Mesendoderm (in vitro differentiated cells): ENCODE results near the gene ZNF225.
A peak's percentile ranks its signal among the peaks of the same experiment; 100 is the strongest.

Experiments
- DNase-seq: peaks from one replicate; pipeline ENCODE4 v3.0.0; 2013
- H2AK5ac ChIP-seq: 2 replicates; pipeline ENCODE4 v1.6.1; 2013; ENCODE audit warnings: low read length, inconsistent platforms
- H2BK120ac ChIP-seq: 2 replicates; pipeline ENCODE4 v1.6.1; 2013; ENCODE audit warnings: low read depth, mild to moderate bottlenecking, low read length, moderate library complexity, mixed read lengths
- H2BK15ac ChIP-seq: replicated peaks from 2 replicates; pipeline ENCODE4 v1.6.1; 2013; ENCODE audit warnings: low read depth, mild to moderate bottlenecking, moderate library complexity
- H2BK5ac ChIP-seq: 2 replicates; pipeline ENCODE4 v1.6.1; 2013; ENCODE audit warnings: low read length, inconsistent platforms
- H3K18ac ChIP-seq: 2 replicates; pipeline ENCODE4 v1.6.1; 2013; ENCODE audit warnings: mild to moderate bottlenecking, low read length, mixed read lengths
- H3K23ac ChIP-seq: one replicate; pipeline ENCODE4 v1.6.1; 2013; ENCODE audit warnings: low read length
- H3K27ac ChIP-seq: 2 replicates; pipeline ENCODE4 v1.5.1; 2013; ENCODE audit warnings: low read depth, mild to moderate bottlenecking, inconsistent platforms, low read length, moderate library complexity
- H3K27me3 ChIP-seq: 2 replicates; pipeline ENCODE4 v1.6.1; 2013; ENCODE audit warnings: low read length, control low read depth, mild to moderate bottlenecking, inconsistent platforms; ENCODE audit not compliant: insufficient read depth, poor library complexity
- H3K36me3 ChIP-seq: 2 replicates; pipeline ENCODE4 v1.6.1; 2013; ENCODE audit warnings: low read length, inconsistent platforms; ENCODE audit not compliant: control insufficient read depth, insufficient read depth
- H3K4ac ChIP-seq: one replicate; pipeline ENCODE4 v1.6.1; 2013; ENCODE audit warnings: low read depth, mild to moderate bottlenecking, low read length, moderate library complexity
- H3K4me1 ChIP-seq: 2 replicates; pipeline ENCODE4 v1.6.1; 2013; ENCODE audit warnings: low read depth, low read length, inconsistent platforms; ENCODE audit not compliant: control insufficient read depth
- H3K4me2 ChIP-seq: 2 replicates; pipeline ENCODE4 v1.6.1; 2013; ENCODE audit warnings: low read length
- H3K4me3 ChIP-seq: 2 replicates; pipeline ENCODE4 v1.5.1; 2013; ENCODE audit warnings: mild to moderate bottlenecking, low read length
- H3K56ac ChIP-seq: one replicate; pipeline ENCODE4 v1.6.1; 2013; ENCODE audit warnings: low read length
- H3K79me1 ChIP-seq: 2 replicates; pipeline ENCODE4 v1.6.1; 2013; ENCODE audit warnings: low read length, inconsistent platforms
- H3K79me2 ChIP-seq: 2 replicates; pipeline ENCODE4 v1.6.1; 2013; ENCODE audit warnings: mild to moderate bottlenecking, low read length; ENCODE audit not compliant: control insufficient read depth, insufficient read depth
- H3K9ac ChIP-seq: 2 replicates; pipeline ENCODE4 v1.6.1; 2013; ENCODE audit warnings: low read length, inconsistent platforms
- H4K5ac ChIP-seq: one replicate; pipeline ENCODE4 v1.6.1; 2013; ENCODE audit warnings: low read length
- H4K8ac ChIP-seq: one replicate; pipeline ENCODE4 v1.6.1; 2013; ENCODE audit warnings: low read depth, mild to moderate bottlenecking, control low read depth, low read length, moderate library complexity
- WGBS: extraction: QIAGEN DNeasy Blood & Tissue Kit; methylation state at CpG from one replicate; pipeline ENCODE4 v1.1.7; 2013; ENCODE audit warnings: low lambda C conversion rate, missing lambda C conversion rate; ENCODE audit not compliant: insufficient coverage; ENCODE audit errors: extremely low coverage; 5-methylcytosine and 5-hydroxymethylcytosine counted together

The ZNF225 gene

DNA sequence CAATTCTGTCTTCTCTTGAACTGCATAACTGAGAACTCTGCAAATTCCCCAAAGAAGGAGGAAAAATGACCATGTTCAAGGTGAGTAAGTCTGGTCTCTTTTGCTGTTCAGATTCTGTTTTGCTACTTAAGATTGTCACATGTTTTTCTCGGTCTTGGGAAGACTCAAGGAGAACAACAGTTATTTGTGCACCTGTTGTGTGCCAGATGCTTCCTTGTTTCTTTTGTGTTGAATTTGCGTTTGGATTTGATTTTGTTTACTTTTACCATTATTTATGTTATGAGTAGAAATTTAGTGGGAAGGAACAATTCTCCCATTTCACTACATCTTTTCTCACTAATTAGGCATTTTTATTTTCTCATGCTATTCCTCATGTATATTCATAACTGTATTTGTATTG is 36.9 kb upstream of the ZNF225 start:
- Histone ChIP-seq H3K23ac (no peak overlapping the region), H3K27ac (no peak overlapping the region), H3K36me3 (no peaks in the 10 kb centered on the region), H3K4me3 (no peak overlapping the region), H4K8ac (no peak overlapping the region), H3K27me3 (no peaks in the 10 kb centered on the region), H3K18ac (no peak overlapping the region), H3K79me2 (no peaks in the 10 kb centered on the region), H3K4me2 (no peak overlapping the region), H4K5ac (no peak overlapping the region), H2BK120ac (no peak overlapping the region), H2BK5ac (no peak overlapping the region), H2AK5ac (no peak overlapping the region), H3K4ac (no peak overlapping the region), H3K4me1 (no peaks in the 10 kb centered on the region), H3K56ac (no peak overlapping the region), H3K79me1 (no peaks in the 10 kb centered on the region), H3K9ac (no peak overlapping the region), H2BK15ac (no peak overlapping the region)
- no peak for DNase-seq
- WGBS = no CpG with 5 or more reads among the region's 2 CpGs

DNA sequence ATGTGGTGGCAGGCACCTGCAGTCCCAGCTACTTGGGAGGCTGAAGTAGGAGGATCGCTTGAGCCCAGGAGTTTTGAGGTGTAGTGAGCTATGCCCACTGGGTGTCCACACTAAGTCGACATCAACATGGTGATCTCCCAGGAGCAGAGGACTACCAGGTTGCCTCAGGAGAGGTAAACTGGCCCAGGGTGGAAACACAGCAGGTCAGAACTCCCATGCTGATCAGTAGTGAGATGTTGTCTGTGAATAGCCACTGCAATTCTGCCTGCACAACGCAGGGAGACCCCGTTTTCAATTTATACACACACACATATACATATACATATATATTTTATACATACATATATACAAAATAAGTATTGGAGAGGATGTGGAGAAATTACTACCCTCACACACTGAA is 21.1 kb upstream of the ZNF225 start:
- H3K36me3 ChIP-seq = no peaks in the 10 kb centered on the region
- no peak overlapping the region for H3K4me2 ChIP-seq
- H3K18ac ChIP-seq = no peak overlapping the region
- no peaks in the 10 kb centered on the region for H3K27me3 ChIP-seq
- no CpG with 5 or more reads among the region's 4 CpGs for WGBS
- H2BK120ac ChIP-seq = no peak overlapping the region
- H3K23ac ChIP-seq = no peak overlapping the region
- H3K27ac ChIP-seq = no peak overlapping the region
- no peak overlapping the region for H4K8ac ChIP-seq
- H3K79me1 ChIP-seq = peaks cover 1% of the 10 kb centered on the region
- H2BK5ac ChIP-seq = no peak overlapping the region
- H2AK5ac ChIP-seq = no peak overlapping the region
- H3K56ac ChIP-seq = no peak overlapping the region
- no peak for DNase-seq
- H4K5ac ChIP-seq = no peak overlapping the region
- H3K4ac ChIP-seq = no peak overlapping the region
- no peak overlapping the region for H3K9ac ChIP-seq
- H2BK15ac ChIP-seq = no peak overlapping the region
- H3K4me1 ChIP-seq = no peaks in the 10 kb centered on the region
- H3K79me2 ChIP-seq = peaks cover 1% of the 10 kb centered on the region
- H3K4me3 ChIP-seq = no peak overlapping the region

DNA sequence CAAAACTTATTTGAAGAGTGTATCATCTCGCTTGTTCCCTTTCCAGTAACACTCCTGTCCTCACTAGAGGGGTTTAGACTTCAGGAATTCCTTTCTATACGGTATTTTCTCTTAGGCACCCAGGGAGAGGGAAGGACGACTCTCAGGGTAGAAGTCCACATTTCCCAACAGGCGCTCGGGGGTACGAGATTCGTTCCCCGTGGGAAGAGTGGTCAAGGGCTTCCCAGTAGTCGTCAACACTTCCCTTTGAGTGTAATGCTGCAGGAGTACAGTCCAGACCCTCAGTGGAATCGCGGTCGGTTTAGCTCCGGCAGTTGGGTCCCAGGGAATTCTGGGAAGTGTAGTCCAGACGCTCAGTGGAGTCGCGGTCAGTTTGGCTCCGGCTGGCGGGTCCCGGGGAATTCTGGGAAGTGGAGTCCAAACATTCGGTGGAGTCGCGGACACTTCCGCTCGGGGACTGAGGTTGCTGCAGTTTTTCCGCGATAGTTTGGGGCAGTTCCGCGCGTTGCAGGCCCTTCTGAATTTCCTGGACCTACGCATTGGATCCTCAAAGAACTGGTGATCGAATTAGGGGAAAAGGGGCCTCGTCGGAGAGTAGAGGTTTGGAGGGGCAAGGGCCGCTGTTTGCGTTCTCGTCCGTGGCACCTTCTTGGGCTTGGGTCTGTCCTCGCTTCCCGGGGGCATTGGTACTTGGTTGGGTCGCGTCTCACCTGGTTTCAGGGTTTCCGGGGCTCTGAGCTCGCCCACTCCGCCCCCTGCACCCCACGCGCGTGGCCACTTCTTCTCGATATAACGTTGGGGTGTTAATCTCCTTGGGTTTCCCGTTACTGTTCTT is 19.1 kb upstream of the ZNF225 start, which contains the start of gene ZNF224:
Gene ZNF224, plus strand, starts transcription at position 431 of the 835 bp plus-strand sequence. CDS start 3,513 bp downstream, outside the sequence.
- no peak within 1 kb of the TSS for H3K4ac ChIP-seq
- H4K8ac ChIP-seq = no peak within 1 kb of the TSS
- no peaks in the 10 kb centered on the region for H3K4me1 ChIP-seq
- H3K36me3 ChIP-seq = no peaks in the 10 kb centered on the region
- no peak within 1 kb of the TSS for H3K18ac ChIP-seq
- no CpG with 5 or more reads among the region's 50 CpGs for WGBS
- peaks cover 1% of the 10 kb centered on the region for H3K79me2 ChIP-seq
- H4K5ac ChIP-seq = no peak within 1 kb of the TSS
- H2BK5ac ChIP-seq = no peak within 1 kb of the TSS
- no peak within 1 kb of the TSS for H3K23ac ChIP-seq
- H2AK5ac ChIP-seq = no peak within 1 kb of the TSS
- peak within 1 kb of the TSS; percentile 88 for H3K4me2 ChIP-seq
- peak; percentile 96 for DNase-seq
- peak within 1 kb of the TSS; percentile 93 for H3K9ac ChIP-seq
- H3K27ac ChIP-seq = no peak within 1 kb of the TSS
- H3K56ac ChIP-seq = peak within 1 kb of the TSS; percentile 91
- no peak within 1 kb of the TSS for H2BK120ac ChIP-seq
- no peaks in the 10 kb centered on the region for H3K27me3 ChIP-seq
- no peak within 1 kb of the TSS for H2BK15ac ChIP-seq
- H3K79me1 ChIP-seq = peaks cover 1% of the 10 kb centered on the region
- H3K4me3 ChIP-seq = peak within 1 kb of the TSS; percentile 97

DNA sequence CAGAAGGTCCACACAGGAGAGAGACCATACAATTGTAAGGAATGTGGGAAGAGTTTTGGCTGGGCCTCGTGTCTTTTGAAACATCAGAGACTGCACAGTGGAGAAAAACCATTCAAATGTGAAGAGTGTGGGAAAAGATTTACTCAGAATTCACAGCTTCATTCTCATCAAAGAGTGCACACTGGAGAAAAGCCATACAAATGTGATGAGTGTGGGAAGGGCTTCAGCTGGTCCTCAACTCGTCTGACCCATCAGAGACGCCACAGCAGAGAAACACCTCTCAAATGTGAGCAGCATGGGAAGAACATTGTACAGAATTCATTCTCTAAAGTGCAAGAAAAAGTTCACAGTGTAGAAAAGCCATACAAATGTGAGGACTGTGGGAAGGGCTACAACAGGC is 5.4 kb upstream of the ZNF225 start:
- H3K4me2 ChIP-seq = no peak overlapping the region
- no peak overlapping the region for H2BK5ac ChIP-seq
- no peaks in the 10 kb centered on the region for H3K27me3 ChIP-seq
- whole genome bisulfite sequencing = no CpG with 5 or more reads among the region's 3 CpGs
- H2BK120ac ChIP-seq = no peak overlapping the region
- no peak overlapping the region for H3K27ac ChIP-seq
- DNase-seq = no peak
- H2AK5ac ChIP-seq = no peak overlapping the region
- H3K36me3 ChIP-seq = peaks cover 5% of the 10 kb centered on the region
- H4K8ac ChIP-seq = no peak overlapping the region
- no peak overlapping the region for H3K23ac ChIP-seq
- no peaks in the 10 kb centered on the region for H3K79me1 ChIP-seq
- H4K5ac ChIP-seq = no peak overlapping the region
- H3K4ac ChIP-seq = no peak overlapping the region
- H3K4me3 ChIP-seq = peak overlapping the region; percentile 21
- no peak overlapping the region for H3K9ac ChIP-seq
- H3K79me2 ChIP-seq = peaks cover under 1% of the 10 kb centered on the region
- H2BK15ac ChIP-seq = no peak overlapping the region
- no peak overlapping the region for H3K56ac ChIP-seq
- H3K18ac ChIP-seq = no peak overlapping the region
- no peaks in the 10 kb centered on the region for H3K4me1 ChIP-seq

DNA sequence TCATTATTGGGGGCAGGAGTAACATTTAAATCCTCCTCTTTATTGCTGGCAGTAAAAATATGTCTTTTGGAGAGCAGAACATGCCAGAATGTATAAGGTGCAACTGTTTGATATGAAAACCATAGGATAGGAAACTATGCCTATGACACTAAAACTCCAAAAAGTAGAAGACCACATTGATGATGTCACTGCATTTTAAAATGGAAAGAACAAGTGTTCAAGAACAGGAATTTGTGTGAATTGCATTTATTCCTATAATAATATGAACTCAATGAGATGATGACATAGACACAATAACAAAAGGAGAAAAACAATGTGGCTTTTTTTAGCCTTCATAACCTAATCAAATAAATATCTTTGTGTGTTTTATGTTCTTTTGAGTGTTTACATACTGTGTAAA is 3.7 kb upstream of the ZNF225 start:
- Histone ChIP-seq H2BK15ac (no peak overlapping the region), H3K56ac (no peak overlapping the region), H3K4me2 (no peak overlapping the region), H4K5ac (no peak overlapping the region), H3K4ac (no peak overlapping the region), H3K36me3 (peaks cover 5% of the 10 kb centered on the region), H3K79me2 (peaks cover 1% of the 10 kb centered on the region), H3K18ac (no peak overlapping the region), H2AK5ac (no peak overlapping the region), H3K4me1 (no peaks in the 10 kb centered on the region), H4K8ac (no peak overlapping the region), H3K27ac (no peak overlapping the region), H3K79me1 (no peaks in the 10 kb centered on the region), H2BK5ac (no peak overlapping the region), H3K27me3 (no peaks in the 10 kb centered on the region), H3K4me3 (no peak overlapping the region), H3K9ac (no peak overlapping the region), H2BK120ac (no peak overlapping the region), H3K23ac (no peak overlapping the region)
- DNase-seq = no peak
